Neural progenitor cell (in vitro differentiated cells): Measurements from ENCODE around the gene PRR12. TPM values are rescaled to one million over a fixed set of nuclear protein-coding genes. Genes with fewer than 3 reads are reported as not detected.

Experiments used
- DNase-seq: peaks from one replicate; pipeline ENCODE4 v3.0.0-alpha.2; 2016; ENCODE audit warnings: low spot score
- H2AFZ ChIP-seq: fragments of 200-600 bp; sonication (generic); replicated peaks from 2 replicates; pipeline ENCODE4 v1.6.1; 2016; ENCODE audit warnings: antibody characterized with exemption
- H3F3A ChIP-seq: fragments of 200-600 bp; sonication (generic); 2 replicates; pipeline ENCODE4 v1.6.1; 2016; ENCODE audit warnings: antibody characterized with exemption, low read depth
- H3K27ac ChIP-seq: fragments of 200-600 bp; sonication (generic); 2 replicates; pipeline ENCODE4 v1.5.1; 2016; ENCODE audit warnings: mild to moderate bottlenecking
- H3K27me3 ChIP-seq: fragments of 200-600 bp; sonication (generic); 2 replicates; pipeline ENCODE4 v1.6.1; 2016; ENCODE audit warnings: mild to moderate bottlenecking, moderate library complexity
- H3K36me3 ChIP-seq: fragments of 200-600 bp; sonication (generic); 2 replicates; pipeline ENCODE4 v1.5.1; 2016
- H3K4me1 ChIP-seq: fragments of 200-600 bp; sonication (generic); 2 replicates; pipeline ENCODE4 v1.6.1; 2016; ENCODE audit warnings: mixed run types
- H3K4me2 ChIP-seq: fragments of 200-600 bp; sonication (generic); 2 replicates; pipeline ENCODE4 v1.6.1; 2016
- H3K4me3 ChIP-seq: fragments of 200-600 bp; sonication (generic); 2 replicates; pipeline ENCODE4 v1.5.1; 2016
- H3K79me2 ChIP-seq: fragments of 200-600 bp; sonication (generic); 2 replicates; pipeline ENCODE4 v1.6.1; 2016; ENCODE audit warnings: low read depth
- H3K9ac ChIP-seq: fragments of 200-600 bp; sonication (generic); 2 replicates; pipeline ENCODE4 v1.6.1; 2016
- H3K9me3 ChIP-seq: fragments of 200-600 bp; sonication (generic); 2 replicates; pipeline ENCODE4 v1.5.1; 2016; ENCODE audit warnings: low read depth
- H4K20me1 ChIP-seq: fragments of 200-600 bp; sonication (generic); 2 replicates; pipeline ENCODE4 v1.6.1; 2016; ENCODE audit warnings: low read depth
- H3K27ac Mint-ChIP-seq: 3 replicates; pipeline ENCODE4 v1.8.0; 2021; ENCODE audit warnings: mixed read lengths
- H3K27me3 Mint-ChIP-seq: 2 replicates; pipeline ENCODE4 v1.8.0; 2022; ENCODE audit warnings: low read depth, mild to moderate bottlenecking, inconsistent platforms, moderate library complexity, mixed read lengths; ENCODE audit not compliant: insufficient read depth
- H3K36me3 Mint-ChIP-seq: 3 replicates; pipeline ENCODE4 v1.8.0; 2021; ENCODE audit warnings: mixed read lengths
- H3K4me1 Mint-ChIP-seq: 3 replicates; pipeline ENCODE4 v1.8.0; 2021; ENCODE audit warnings: mixed read lengths
- H3K4me3 Mint-ChIP-seq: 3 replicates; pipeline ENCODE4 v1.8.0; 2021; ENCODE audit warnings: mild to moderate bottlenecking, moderate library complexity, mixed read lengths
- H3K9me3 Mint-ChIP-seq: 3 replicates; pipeline ENCODE4 v1.8.0; 2020; ENCODE audit warnings: mixed read lengths
- CTCF ChIP-seq: fragments of 200-600 bp; sonication (generic); IDR thresholded peaks from 2 replicates; pipeline ENCODE4 v1.5.1; 2017; ENCODE audit warnings: antibody characterized with exemption, mild to moderate bottlenecking
- EZH2 ChIP-seq: fragments of 200-600 bp; sonication (generic); IDR thresholded peaks from 2 replicates; pipeline ENCODE4 v1.6.1; 2017; ENCODE audit warnings: antibody characterized with exemption, mild to moderate bottlenecking, moderate library complexity
- EZH2phosphoT487 ChIP-seq: fragments of 200-600 bp; sonication (generic); IDR thresholded peaks from 2 replicates; pipeline ENCODE4 v1.6.1; 2017; ENCODE audit warnings: antibody characterized with exemption
- total RNA-seq: library from RNA; depleted of rRNA; stranded (reverse); fragments of >200 nt; gene quantifications from 2 replicates; pipeline ENCODE4 v1.2.3, GENCODE V29; 2015; ENCODE audit warnings: low replicate concordance

Gene PRR12
- total RNA-seq, 1 donor from 2014 or later = 3.2 TPM

DNA sequence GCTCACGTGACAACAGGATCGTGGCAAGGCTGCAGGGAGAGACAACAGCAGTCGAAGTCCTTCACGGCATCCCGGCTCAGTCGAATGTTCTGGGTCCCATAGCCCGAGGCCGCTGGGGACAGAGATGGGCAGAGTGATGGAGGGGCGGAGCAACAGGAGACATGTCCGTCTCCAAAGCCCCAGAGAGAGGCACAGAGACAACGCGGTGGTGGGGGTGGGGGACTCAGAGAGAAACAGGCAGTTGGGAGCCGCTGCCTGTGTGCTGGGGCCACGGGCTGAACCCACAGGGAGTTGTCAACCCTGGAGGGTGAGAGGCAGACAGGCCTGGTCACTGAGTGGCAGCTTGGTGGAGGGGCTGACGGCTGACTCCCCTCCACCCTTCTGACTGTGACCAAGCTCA, 31.1 kb upstream of the PRR12 start:
- H3K4me1 Mint-ChIP-seq = peaks cover 8% of the 10 kb centered on the region
- H3K9ac ChIP-seq = no peak overlapping the region
- H3K4me3 Mint-ChIP-seq = no peak overlapping the region
- no peaks in the 10 kb centered on the region for H3K9me3 Mint-ChIP-seq
- H3K4me2 ChIP-seq = no peak overlapping the region
- no peaks in the 10 kb centered on the region for H3K9me3 ChIP-seq
- TF ChIP-seq EZH2phosphoT487 (no peak), CTCF (no peak), EZH2 (no peak)
- H3K27me3 ChIP-seq = no peaks in the 10 kb centered on the region
- no peak overlapping the region for H3K4me3 ChIP-seq
- no peaks in the 10 kb centered on the region for H3K36me3 ChIP-seq
- peaks cover 30% of the 10 kb centered on the region for H3K79me2 ChIP-seq
- no peak for DNase-seq
- H4K20me1 ChIP-seq = peaks cover 28% of the 10 kb centered on the region
- peaks cover 17% of the 10 kb centered on the region for H3K36me3 Mint-ChIP-seq
- H3F3A ChIP-seq = peaks cover 14% of the 10 kb centered on the region
- H3K4me1 ChIP-seq = peaks cover 8% of the 10 kb centered on the region
- peaks cover 2% of the 10 kb centered on the region for H3K27me3 Mint-ChIP-seq
- H3K27ac Mint-ChIP-seq = peak overlapping the region; percentile 53
- H3K27ac ChIP-seq = no peak overlapping the region
- H2AFZ ChIP-seq = no peak overlapping the region

GRCh38 chr19:49560358-49560900, 30.6 kb upstream of the PRR12 start:
- H3K27ac Mint-ChIP-seq = peak overlapping the region; percentile 53
- no peak overlapping the region for H3K4me3 Mint-ChIP-seq

GRCh38 chr19:49564616-49565045, 26.4 kb upstream of the PRR12 start:
- no peak for TF ChIP-seq EZH2phosphoT487
- TF ChIP-seq EZH2 = no peak
- no peak for TF ChIP-seq CTCF
- no peaks in the 10 kb centered on the region for H3K4me1 Mint-ChIP-seq
- H3K27me3 Mint-ChIP-seq = no peaks in the 10 kb centered on the region
- no peak overlapping the region for H3K4me2 ChIP-seq
- H3K36me3 ChIP-seq = no peaks in the 10 kb centered on the region
- no peak overlapping the region for H3K27ac Mint-ChIP-seq
- H3K36me3 Mint-ChIP-seq = peaks cover 8% of the 10 kb centered on the region
- no peak overlapping the region for H3K9ac ChIP-seq
- H3K27me3 ChIP-seq = no peaks in the 10 kb centered on the region
- H3K9me3 Mint-ChIP-seq = no peaks in the 10 kb centered on the region
- no peak overlapping the region for H3K4me3 Mint-ChIP-seq
- no peak overlapping the region for H3K4me3 ChIP-seq
- peaks cover 40% of the 10 kb centered on the region for H4K20me1 ChIP-seq
- no peaks in the 10 kb centered on the region for H3K4me1 ChIP-seq
- no peak for DNase-seq
- no peaks in the 10 kb centered on the region for H3F3A ChIP-seq
- no peak overlapping the region for H3K27ac ChIP-seq
- no peak overlapping the region for H2AFZ ChIP-seq
- H3K79me2 ChIP-seq = peaks cover 57% of the 10 kb centered on the region
- H3K9me3 ChIP-seq = no peaks in the 10 kb centered on the region

More at GRCh38 chr19:49560358-49560900, 30.6 kb upstream of the PRR12 start:
- Histone ChIP-seq H3K4me3 (no peak overlapping the region), H2AFZ (no peak overlapping the region), H3K27ac (no peak overlapping the region), H3K4me2 (no peak overlapping the region), H3F3A (peaks cover 11% of the 10 kb centered on the region), H4K20me1 (peaks cover 28% of the 10 kb centered on the region), H3K27me3 (no peaks in the 10 kb centered on the region), H3K9ac (no peak overlapping the region), H3K4me1 (peaks cover 8% of the 10 kb centered on the region), H3K9me3 (no peaks in the 10 kb centered on the region), H3K36me3 (no peaks in the 10 kb centered on the region), H3K79me2 (peaks cover 33% of the 10 kb centered on the region)
- Mint-ChIP-seq H3K36me3 (peaks cover 17% of the 10 kb centered on the region), H3K27me3 (peaks cover 2% of the 10 kb centered on the region), H3K9me3 (no peaks in the 10 kb centered on the region), H3K4me1 (peaks cover 8% of the 10 kb centered on the region)
- TF ChIP-seq EZH2phosphoT487 (no peak), EZH2 (no peak), CTCF (no peak)
- no peak for DNase-seq
